ENCODE data around the gene GHRH. TPM values are rescaled to one million over a fixed set of nuclear protein-coding genes. Genes with fewer than 3 reads are reported as not detected.

The GHRH gene
- total RNA-seq, 6 experiments from 2014 or later = not detected

DNA sequence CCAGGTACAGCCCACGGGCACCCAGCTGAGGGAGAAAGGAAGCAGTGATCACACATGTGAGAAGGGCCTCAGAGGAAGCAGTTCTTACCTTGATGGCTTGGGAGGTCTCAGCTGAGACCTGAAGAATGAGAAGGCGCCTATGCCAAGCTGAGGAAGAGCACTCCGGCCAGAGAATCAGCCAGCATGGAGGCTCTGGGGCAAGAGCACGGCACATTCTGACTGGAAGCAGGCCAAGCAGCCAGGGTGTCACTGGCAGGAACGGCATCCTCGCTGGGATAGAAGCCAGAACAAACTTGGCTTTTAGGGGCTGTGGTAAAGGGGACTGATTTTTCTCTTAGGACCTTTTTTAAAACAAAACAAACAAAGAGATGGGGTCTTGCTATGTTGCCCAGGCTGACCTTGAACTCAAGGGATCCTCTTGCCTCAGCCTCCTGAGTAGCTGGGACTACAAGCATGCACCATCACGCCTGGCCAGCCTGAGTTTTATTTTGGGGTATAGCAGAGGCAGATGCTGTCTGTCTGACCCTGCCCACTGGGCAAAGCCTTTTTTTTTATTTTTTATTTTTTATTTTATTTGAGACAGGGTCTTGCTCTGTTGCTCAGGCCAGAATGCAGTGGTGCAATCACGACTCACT lies 17.6 kb downstream of the GHRH start:
- Histone ChIP-seq H3K36me3 (peaks cover 0 to 31% (median 8%) of the 10 kb centered on the region in 4 donors), H3K9me3 (no peaks in the 10 kb centered on the region), H3K4me3 (peak overlapping the region in 2 of 3 donors; percentile 11 to 32), H3K4me1 (peaks cover 0 to 24% (median 4%) of the 10 kb centered on the region in 4 donors), H3K27me3 (no peaks in the 10 kb centered on the region), H3K27ac (peak overlapping the region in 2 of 3 donors; percentile 50 to 65)
- DNase-seq = peak; percentile 70 to 90 (median 76)
- WGBS (ENCODE audit: insufficient coverage, low coverage, low lambda C conversion rate, missing lambda C conversion rate) = 23% methylated on average over 7 of the region's 8 CpGs
- peak; percentile 76 to 80 (median 77) for ATAC-seq
- intact Hi-C loops (cut with DNase I) = no loop called here
- TF ChIP-seq, protein P1, sequence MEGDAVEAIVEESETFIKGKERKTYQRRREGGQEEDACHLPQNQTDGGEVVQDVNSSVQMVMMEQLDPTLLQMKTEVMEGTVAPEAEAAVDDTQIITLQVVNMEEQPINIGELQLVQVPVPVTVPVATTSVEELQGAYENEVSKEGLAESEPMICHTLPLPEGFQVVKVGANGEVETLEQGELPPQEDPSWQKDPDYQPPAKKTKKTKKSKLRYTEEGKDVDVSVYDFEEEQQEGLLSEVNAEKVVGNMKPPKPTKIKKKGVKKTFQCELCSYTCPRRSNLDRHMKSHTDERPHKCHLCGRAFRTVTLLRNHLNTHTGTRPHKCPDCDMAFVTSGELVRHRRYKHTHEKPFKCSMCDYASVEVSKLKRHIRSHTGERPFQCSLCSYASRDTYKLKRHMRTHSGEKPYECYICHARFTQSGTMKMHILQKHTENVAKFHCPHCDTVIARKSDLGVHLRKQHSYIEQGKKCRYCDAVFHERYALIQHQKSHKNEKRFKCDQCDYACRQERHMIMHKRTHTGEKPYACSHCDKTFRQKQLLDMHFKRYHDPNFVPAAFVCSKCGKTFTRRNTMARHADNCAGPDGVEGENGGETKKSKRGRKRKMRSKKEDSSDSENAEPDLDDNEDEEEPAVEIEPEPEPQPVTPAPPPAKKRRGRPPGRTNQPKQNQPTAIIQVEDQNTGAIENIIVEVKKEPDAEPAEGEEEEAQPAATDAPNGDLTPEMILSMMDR (IDR thresholded peaks at IDR 0.05) = no peak
- no peak for TF ChIP-seq POLR2A (IDR thresholded peaks at IDR 0.05)

GRCh38 chr20:37243076-37243936 lies 18.3 kb downstream of the GHRH start:
- Histone ChIP-seq H3K4me3 (peak overlapping the region in 2 of 3 donors; percentile 11 to 32), H3K36me3 (peaks cover 0 to 38% (median 13%) of the 10 kb centered on the region in 4 donors), H3K27ac (peak overlapping the region in 2 of 3 donors; percentile 50 to 65), H3K27me3 (no peaks in the 10 kb centered on the region), H3K9me3 (no peaks in the 10 kb centered on the region), H3K4me1 (peaks cover 0 to 24% (median 4%) of the 10 kb centered on the region in 4 donors)
- WGBS (ENCODE audit: insufficient coverage, low coverage, low lambda C conversion rate, missing lambda C conversion rate) = 38% methylated on average over 7 of the region's 16 CpGs
- intact Hi-C loops (cut with DNase I) = no loop called here
- TF ChIP-seq, protein P1 (IDR thresholded peaks at IDR 0.05) = peak in 1 of 4 donors; percentile 10
- no peak for TF ChIP-seq POLR2A (IDR thresholded peaks at IDR 0.05)
- ATAC-seq (peak; percentile 61 to 85 (median 82)), DNase-seq (peak; percentile 23 to 84 (median 73))

GRCh38 chr20:37242503-37242902 lies 19.1 kb downstream of the GHRH start:
- peak overlapping the region in 1 of 3 donors; percentile 31 for H3K27ac ChIP-seq
- DNase-seq (peak in 1 of 3 donors; percentile 71), ATAC-seq (peak; percentile 8 to 42 (median 18))
- no peaks in the 10 kb centered on the region for H3K9me3 ChIP-seq
- H3K27me3 ChIP-seq = no peaks in the 10 kb centered on the region
- WGBS (ENCODE audit: insufficient coverage, low coverage, low lambda C conversion rate, missing lambda C conversion rate) = 39% methylated on average over 4 of the region's 4 CpGs
- peaks cover 5 to 46% (median 18%) of the 10 kb centered on the region in 4 donors for H3K36me3 ChIP-seq
- H3K4me1 ChIP-seq = peaks cover 0 to 24% (median 4%) of the 10 kb centered on the region in 4 donors
- no peak for TF ChIP-seq POLR2A (IDR thresholded peaks at IDR 0.05)
- TF ChIP-seq, protein P1 (IDR thresholded peaks at IDR 0.05) = no peak
- intact Hi-C loops (cut with DNase I) = no loop called here
- no peak overlapping the region for H3K4me3 ChIP-seq

GRCh38 chr20:37240337-37241067 lies 21.1 kb downstream of the GHRH start:
- ATAC-seq = no peak
- no peaks in the 10 kb centered on the region for H3K9me3 ChIP-seq
- intact Hi-C loops (cut with DNase I) = no loop called here
- no peak for TF ChIP-seq POLR2A (IDR thresholded peaks at IDR 0.05)
- TF ChIP-seq, protein P1 (IDR thresholded peaks at IDR 0.05) = no peak
- H3K4me3 ChIP-seq = no peak overlapping the region
- WGBS (ENCODE audit: insufficient coverage, low coverage, low lambda C conversion rate, missing lambda C conversion rate) = 86% methylated on average over 2 of the region's 3 CpGs
- DNase-seq = no peak
- peaks cover 0 to 24% (median 4%) of the 10 kb centered on the region in 4 donors for H3K4me1 ChIP-seq
- H3K27ac ChIP-seq = no peak overlapping the region
- no peaks in the 10 kb centered on the region for H3K27me3 ChIP-seq
- H3K36me3 ChIP-seq = peaks cover 15 to 66% (median 34%) of the 10 kb centered on the region in 4 donors

Measured in right lobe of liver (tissue), 6 donors.